RWPE2 (cell line): ENCODE data around the gene ZNF423.

Experiments
- ATAC-seq: fragments of 200-7000 bp; cut with Tn5 transposase; 3 replicates; pipeline ENCODE4 v1.9.1; 2021; ENCODE audit warnings: low read depth
- DNase-seq: peaks from one replicate; pipeline ENCODE4 v3.0.0-alpha.2; 2020; ENCODE audit warnings: low spot score
- H3K27ac ChIP-seq: fragments of 450-650 bp; 2 replicates; pipeline ENCODE4 v1.5.1; 2017; ENCODE audit warnings: mild to moderate bottlenecking; ENCODE audit not compliant: poor library complexity, severe bottlenecking
- H3K27me3 ChIP-seq: fragments of 250-450 bp; sonication (Bioruptor Pico); 2 replicates; pipeline ENCODE4 v1.5.1; 2021; ENCODE audit warnings: mild to moderate bottlenecking, moderate library complexity; ENCODE audit not compliant: insufficient read depth, poor library complexity, severe bottlenecking
- H3K36me3 ChIP-seq: fragments of 250-450 bp; sonication (Bioruptor Pico); 2 replicates; pipeline ENCODE4 v1.5.1; 2020; ENCODE audit warnings: low read depth, mild to moderate bottlenecking, moderate library complexity
- H3K4me1 ChIP-seq: fragments of 250-450 bp; sonication (Bioruptor Pico); 2 replicates; pipeline ENCODE4 v1.5.1; 2021; ENCODE audit warnings: mild to moderate bottlenecking, moderate library complexity; ENCODE audit not compliant: insufficient read depth, poor library complexity, severe bottlenecking
- H3K4me3 ChIP-seq: fragments of 250-450 bp; sonication (Bioruptor Pico); 2 replicates; pipeline ENCODE4 v1.5.1; 2021; ENCODE audit warnings: mild to moderate bottlenecking, moderate library complexity; ENCODE audit not compliant: severe bottlenecking
- H3K9me3 ChIP-seq: fragments of 250-450 bp; sonication (Bioruptor Pico); 2 replicates; pipeline ENCODE4 v1.5.1; 2021; ENCODE audit warnings: mild to moderate bottlenecking, moderate library complexity; ENCODE audit not compliant: severe bottlenecking
- TF ChIP-seq, protein P1 (sequence below): fragments of 450-650 bp; IDR thresholded peaks from one replicate; pipeline ENCODE4 v1.5.1; 2017; ENCODE audit warnings: mild to moderate bottlenecking, moderate library complexity; ENCODE audit not compliant: poor library complexity, severe bottlenecking

Gene ZNF423

DNA sequence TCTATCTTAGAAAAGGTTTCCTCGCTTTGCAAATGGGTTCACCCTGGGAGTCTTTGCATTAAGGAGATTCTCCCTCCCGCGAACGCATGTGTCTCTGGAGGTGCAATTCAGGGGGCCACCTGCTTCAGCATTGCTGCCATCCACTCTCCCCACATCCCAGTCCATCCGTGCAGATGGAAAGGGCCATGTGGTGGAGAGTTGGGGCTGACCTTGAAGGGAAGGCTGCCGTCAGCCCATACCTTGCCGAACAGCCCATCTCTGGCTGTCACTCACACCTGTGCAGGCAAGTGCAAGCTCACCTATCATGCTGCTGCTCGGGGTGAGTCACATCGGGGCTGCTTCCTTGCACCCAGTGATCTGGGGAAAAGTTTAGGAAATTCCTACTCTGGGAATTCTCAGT, 106.1 kb downstream of the ZNF423 start:
- TF ChIP-seq, protein P1, sequence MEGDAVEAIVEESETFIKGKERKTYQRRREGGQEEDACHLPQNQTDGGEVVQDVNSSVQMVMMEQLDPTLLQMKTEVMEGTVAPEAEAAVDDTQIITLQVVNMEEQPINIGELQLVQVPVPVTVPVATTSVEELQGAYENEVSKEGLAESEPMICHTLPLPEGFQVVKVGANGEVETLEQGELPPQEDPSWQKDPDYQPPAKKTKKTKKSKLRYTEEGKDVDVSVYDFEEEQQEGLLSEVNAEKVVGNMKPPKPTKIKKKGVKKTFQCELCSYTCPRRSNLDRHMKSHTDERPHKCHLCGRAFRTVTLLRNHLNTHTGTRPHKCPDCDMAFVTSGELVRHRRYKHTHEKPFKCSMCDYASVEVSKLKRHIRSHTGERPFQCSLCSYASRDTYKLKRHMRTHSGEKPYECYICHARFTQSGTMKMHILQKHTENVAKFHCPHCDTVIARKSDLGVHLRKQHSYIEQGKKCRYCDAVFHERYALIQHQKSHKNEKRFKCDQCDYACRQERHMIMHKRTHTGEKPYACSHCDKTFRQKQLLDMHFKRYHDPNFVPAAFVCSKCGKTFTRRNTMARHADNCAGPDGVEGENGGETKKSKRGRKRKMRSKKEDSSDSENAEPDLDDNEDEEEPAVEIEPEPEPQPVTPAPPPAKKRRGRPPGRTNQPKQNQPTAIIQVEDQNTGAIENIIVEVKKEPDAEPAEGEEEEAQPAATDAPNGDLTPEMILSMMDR = no peak
- no peaks in the 10 kb centered on the region for H3K4me1 ChIP-seq
- no peaks in the 10 kb centered on the region for H3K36me3 ChIP-seq
- H3K9me3 ChIP-seq = no peaks in the 10 kb centered on the region
- H3K4me3 ChIP-seq = no peak overlapping the region
- ATAC-seq = no peak
- H3K27ac ChIP-seq = no peak overlapping the region
- no peak for DNase-seq
- peaks cover 9% of the 10 kb centered on the region for H3K27me3 ChIP-seq

DNA sequence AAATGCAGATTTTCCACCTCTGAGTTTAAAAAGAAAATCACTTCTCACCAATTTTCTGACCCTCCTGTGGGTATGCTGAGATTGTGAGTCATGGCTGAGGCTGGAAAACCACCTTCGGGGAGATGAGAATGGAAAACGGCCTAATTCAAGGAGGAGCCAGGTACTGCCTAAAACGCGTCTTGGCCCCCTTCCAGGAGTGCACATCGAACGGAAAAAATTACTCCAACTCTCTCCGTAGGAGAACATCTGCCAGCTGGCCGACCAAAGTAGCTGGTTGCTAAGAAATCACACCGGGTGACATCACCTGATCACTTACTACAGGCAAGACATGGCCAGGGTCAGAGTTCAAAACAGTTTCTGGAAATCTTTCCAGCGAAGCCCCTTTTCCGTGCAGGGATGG, 107.6 kb downstream of the ZNF423 start:
- H3K4me1 ChIP-seq = no peaks in the 10 kb centered on the region
- H3K27me3 ChIP-seq = peaks cover 10% of the 10 kb centered on the region
- no peak overlapping the region for H3K27ac ChIP-seq
- ATAC-seq (no peak; the same call in 2 of the 3 replicates), DNase-seq (no peak)
- H3K4me3 ChIP-seq = no peak overlapping the region
- no peaks in the 10 kb centered on the region for H3K9me3 ChIP-seq
- H3K36me3 ChIP-seq = no peaks in the 10 kb centered on the region
- TF ChIP-seq, protein P1 = no peak

DNA sequence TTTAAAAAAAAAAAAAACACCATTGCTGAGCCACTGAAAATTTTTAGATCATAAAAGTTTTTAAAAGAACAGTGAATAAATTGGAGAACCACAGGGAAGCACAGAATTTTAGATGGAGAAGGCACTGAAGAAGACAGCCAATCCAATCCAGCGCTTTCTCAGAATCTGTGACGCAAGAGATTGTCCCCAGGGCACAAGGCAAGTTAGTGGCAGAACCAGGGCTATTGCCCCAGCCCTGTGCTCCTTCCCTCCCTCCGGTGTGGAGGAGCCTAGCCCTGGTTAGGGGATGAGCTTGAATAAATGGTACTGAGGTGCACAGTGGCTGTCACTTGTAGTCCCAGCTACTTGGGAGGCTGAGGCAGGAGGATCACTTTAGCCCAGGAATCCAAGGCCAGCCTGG, 108.3 kb downstream of the ZNF423 start:
- TF ChIP-seq, protein P1 = no peak
- Histone ChIP-seq H3K36me3 (no peaks in the 10 kb centered on the region), H3K4me3 (no peak overlapping the region), H3K27me3 (peaks cover 10% of the 10 kb centered on the region), H3K9me3 (no peaks in the 10 kb centered on the region), H3K4me1 (no peaks in the 10 kb centered on the region), H3K27ac (no peak overlapping the region)
- DNase-seq (no peak), ATAC-seq (no peak)

DNA sequence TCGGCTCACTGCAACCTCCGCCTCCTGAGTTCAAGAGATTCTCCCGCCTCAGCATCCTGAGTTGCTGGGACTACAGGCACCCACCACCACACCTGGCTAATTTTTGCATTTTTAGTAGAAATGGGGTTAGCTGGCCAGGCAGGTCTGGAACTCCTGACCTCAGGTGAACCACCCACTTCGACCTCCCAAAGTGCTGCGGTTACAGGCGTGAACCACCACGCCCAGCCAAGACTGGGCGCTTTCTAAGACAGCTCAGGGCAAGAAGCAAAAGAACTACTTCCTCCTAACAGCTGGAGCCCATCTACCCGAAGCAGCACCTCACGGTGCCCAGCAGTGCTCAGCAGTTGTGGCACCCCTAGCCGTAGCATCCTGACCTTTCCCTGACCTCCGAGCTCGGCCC, 109.4 kb downstream of the ZNF423 start:
- Histone ChIP-seq H3K4me3 (no peak overlapping the region), H3K9me3 (no peaks in the 10 kb centered on the region), H3K4me1 (no peaks in the 10 kb centered on the region), H3K36me3 (no peaks in the 10 kb centered on the region), H3K27me3 (peaks cover 7% of the 10 kb centered on the region), H3K27ac (no peak overlapping the region)
- ATAC-seq (no peak), DNase-seq (no peak)
- TF ChIP-seq, protein P1 = no peak

DNA sequence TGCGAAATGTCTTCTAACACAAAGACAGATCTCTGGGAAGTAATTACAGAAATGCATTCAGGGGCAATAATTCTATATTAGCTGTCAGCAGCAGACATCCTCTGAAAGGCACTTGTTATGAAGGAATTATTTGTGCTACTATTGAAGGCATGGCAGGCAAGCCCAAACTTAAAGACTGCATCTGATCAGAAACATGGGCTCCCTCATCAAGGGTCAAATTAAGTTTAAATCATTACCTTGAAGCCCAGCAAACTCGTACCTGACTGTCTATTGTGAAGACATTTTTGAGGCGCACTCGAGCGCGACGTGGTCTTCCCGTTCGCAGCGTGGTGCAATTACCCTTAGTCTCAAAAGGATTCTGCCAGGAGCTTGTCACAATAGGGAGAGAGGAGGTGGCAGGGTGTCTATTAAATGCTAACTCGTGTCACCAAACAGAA, 110.6 kb downstream of the ZNF423 start:
- ATAC-seq (no peak), DNase-seq (no peak)
- no peaks in the 10 kb centered on the region for H3K4me1 ChIP-seq
- TF ChIP-seq, protein P1 = no peak
- H3K4me3 ChIP-seq = no peak overlapping the region
- no peaks in the 10 kb centered on the region for H3K36me3 ChIP-seq
- no peak overlapping the region for H3K27ac ChIP-seq
- peaks cover 7% of the 10 kb centered on the region for H3K27me3 ChIP-seq
- H3K9me3 ChIP-seq = no peaks in the 10 kb centered on the region
